ENCODE data around the gene DNAJC4.

GRCh38 chr11:64265176-64266160 is 35.1 kb downstream of the DNAJC4 start:
- TF ChIP-seq CTCF (IDR thresholded peaks at IDR 0.05; ENCODE audit: poor library complexity, severe bottlenecking): no peak
- TF ChIP-seq EP300 (conservative IDR thresholded peaks at IDR 0.05; ENCODE audit: poor library complexity, severe bottlenecking): no peak
- no peak for TF ChIP-seq EZH2 (IDR thresholded peaks at IDR 0.05; ENCODE audit: borderline replicate concordance, insufficient read depth, low read length, poor library complexity, severe bottlenecking)
- TF ChIP-seq REST (IDR thresholded peaks at IDR 0.05; ENCODE audit: borderline replicate concordance): no peak

Data from neural cell (in vitro differentiated cells).